ENCODE measurements around the gene DAP.
"Not testable (repeated sequence)": the region's sequence is repeated elsewhere in the genome, so short reads cannot be mapped to it uniquely, and the experiment has no call there.

Gene DAP

DNA sequence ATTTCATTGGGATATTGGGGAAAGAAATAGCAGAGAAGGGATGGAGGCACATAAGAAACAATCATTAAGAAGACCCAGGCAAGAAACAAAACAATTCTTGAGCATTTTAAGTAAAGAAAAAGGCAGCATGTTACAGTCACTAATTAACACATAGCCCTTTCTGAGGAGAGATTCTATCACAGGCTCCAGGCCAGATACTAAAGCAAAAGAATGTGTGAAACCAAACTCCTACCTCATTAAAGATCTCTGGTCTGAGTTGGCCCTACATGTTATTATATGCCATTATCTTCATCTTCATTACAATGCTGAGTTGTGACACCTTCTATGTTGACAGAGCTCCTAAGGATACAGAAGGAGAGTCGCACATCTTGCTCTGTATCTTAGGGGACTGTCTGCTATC, 37.5 kb downstream of the DAP start:
- H2AFZ ChIP-seq (ENCODE audit: insufficient read depth, low read length, poor library complexity), result no peak overlapping the region
- H2BK120ac ChIP-seq (ENCODE audit: insufficient read depth, low read length, poor library complexity), result no peak overlapping the region
- no peaks in the 10 kb centered on the region for H3K79me2 ChIP-seq (ENCODE audit: control insufficient read depth, insufficient read depth, low read length, poor library complexity)
- H3K4ac ChIP-seq (ENCODE audit: low read depth, low read length), result no peak overlapping the region
- no peak overlapping the region for H3K4me3 ChIP-seq (ENCODE audit: low read depth, low read length)
- H3K4me2 ChIP-seq (ENCODE audit: low read length), result no peak overlapping the region
- no peak overlapping the region for H2BK12ac ChIP-seq (ENCODE audit: low read length)
- H3K14ac ChIP-seq (ENCODE audit: low read length), result no peak overlapping the region
- WGBS (ENCODE audit: extremely low coverage, insufficient coverage, insufficient read length), result no CpG with 5 or more reads among the region's 1 CpG
- H3K27ac ChIP-seq (ENCODE audit: low read depth, low read length), result no peak overlapping the region
- H2BK5ac ChIP-seq (ENCODE audit: low read depth, low read length, poor library complexity), result no peak overlapping the region
- DNase-seq, result no peak
- H3K18ac ChIP-seq (ENCODE audit: low read length), result no peak overlapping the region
- H3K4me1 ChIP-seq (ENCODE audit: control insufficient read depth in 1 of 2, insufficient read depth in 2 of 2, low read length in 2 of 2), result peaks cover 0 to 8% of the 10 kb centered on the region in 2 experiments
- H3K79me1 ChIP-seq (ENCODE audit: low read length), result no peaks in the 10 kb centered on the region
- H4K8ac ChIP-seq (ENCODE audit: low read depth, low read length), result no peak overlapping the region
- peaks cover 19 to 44% of the 10 kb centered on the region in 2 experiments for H3K36me3 ChIP-seq (ENCODE audit: control insufficient read depth in 1 of 2, insufficient read depth in 2 of 2, low read length in 2 of 2)
- H3K23ac ChIP-seq (ENCODE audit: low read length), result no peak overlapping the region
- H3K27me3 ChIP-seq (ENCODE audit: insufficient read depth, low read length), result no peaks in the 10 kb centered on the region
- H4K12ac ChIP-seq (ENCODE audit: low read depth, low read length), result no peak overlapping the region
- H4K91ac ChIP-seq (ENCODE audit: low read depth, low read length), result no peak overlapping the region
- H2AK5ac ChIP-seq (ENCODE audit: low read length), result no peak overlapping the region
- H3K9ac ChIP-seq (ENCODE audit: low read length), result no peak overlapping the region
- no peaks in the 10 kb centered on the region for H3K9me3 ChIP-seq (ENCODE audit: insufficient read depth, low read depth, low read length)

DNA sequence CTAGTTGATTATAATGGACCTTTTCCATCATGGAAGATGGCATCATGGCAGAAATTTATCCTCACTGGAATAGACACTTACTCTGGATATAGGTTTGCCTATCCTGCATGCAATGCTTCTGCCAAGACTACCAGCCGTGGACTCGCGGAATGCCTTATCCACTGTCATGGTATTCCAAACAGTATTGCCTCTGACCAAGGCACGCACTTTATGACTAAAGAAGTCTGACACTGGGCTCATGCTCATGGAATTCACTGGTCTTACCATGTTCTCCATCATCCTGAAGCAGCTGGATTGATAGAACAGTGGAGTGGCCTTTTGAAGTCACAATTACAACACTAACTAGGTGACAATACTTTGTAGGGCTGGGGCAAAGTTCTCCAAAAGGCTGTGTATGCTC, 40.3 kb downstream of the DAP start:
- WGBS (ENCODE audit: extremely low coverage, insufficient coverage, insufficient read length), result no CpG with 5 or more reads among the region's 4 CpGs

DNA sequence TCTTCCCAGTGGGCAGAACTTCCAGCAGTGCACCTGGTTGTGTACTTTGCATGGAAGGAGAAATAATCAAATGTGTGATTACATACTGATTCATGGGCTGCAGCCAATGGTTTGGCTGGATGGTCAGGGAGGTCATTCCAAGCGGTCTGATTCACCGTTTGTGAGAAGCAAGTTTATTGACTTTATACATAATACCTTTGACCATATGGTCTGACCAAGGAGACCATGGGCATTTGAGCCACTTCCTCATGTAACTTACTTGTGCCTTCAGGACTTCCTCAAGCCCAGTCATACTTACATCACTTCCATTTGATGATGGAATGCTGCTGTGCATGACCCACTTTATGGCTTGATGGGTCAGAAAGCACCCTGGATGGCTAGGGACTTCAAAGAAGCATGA, 41.1 kb downstream of the DAP start:
- Histone ChIP-seq H2BK12ac (ENCODE audit: low read length) (no peak overlapping the region), H4K91ac (ENCODE audit: low read depth, low read length) (no peak overlapping the region), H3K23ac (ENCODE audit: low read length) (no peak overlapping the region), H3K27ac (ENCODE audit: low read depth, low read length) (no peak overlapping the region), H3K14ac (ENCODE audit: low read length) (no peak overlapping the region), H4K8ac (ENCODE audit: low read depth, low read length) (no peak overlapping the region), H3K36me3 (ENCODE audit: control insufficient read depth in 1 of 2, insufficient read depth in 2 of 2, low read length in 2 of 2) (peaks cover 18 to 47% of the 10 kb centered on the region in 2 experiments), H2AK5ac (ENCODE audit: low read length) (no peak overlapping the region), H3K9ac (ENCODE audit: low read length) (no peak overlapping the region), H3K4me3 (ENCODE audit: low read depth, low read length) (peak overlapping the region; percentile 5), H3K4me2 (ENCODE audit: low read length) (no peak overlapping the region), H3K18ac (ENCODE audit: low read length) (no peak overlapping the region), H3K4me1 (ENCODE audit: control insufficient read depth in 1 of 2, insufficient read depth in 2 of 2, low read length in 2 of 2) (peaks cover 0 to 4% of the 10 kb centered on the region in 2 experiments), H4K12ac (ENCODE audit: low read depth, low read length) (no peak overlapping the region), H3K79me2 (ENCODE audit: control insufficient read depth, insufficient read depth, low read length, poor library complexity) (no peaks in the 10 kb centered on the region), H2BK5ac (ENCODE audit: low read depth, low read length, poor library complexity) (no peak overlapping the region), H3K4ac (ENCODE audit: low read depth, low read length) (no peak overlapping the region), H2AFZ (ENCODE audit: insufficient read depth, low read length, poor library complexity) (no peak overlapping the region), H3K79me1 (ENCODE audit: low read length) (no peaks in the 10 kb centered on the region), H3K9me3 (ENCODE audit: insufficient read depth, low read depth, low read length) (peaks cover 1% of the 10 kb centered on the region), H3K27me3 (ENCODE audit: insufficient read depth, low read length) (no peaks in the 10 kb centered on the region), H2BK120ac (ENCODE audit: insufficient read depth, low read length, poor library complexity) (no peak overlapping the region)
- DNase-seq, result no peak
- WGBS (ENCODE audit: extremely low coverage, insufficient coverage, insufficient read length), result no CpG with 5 or more reads among the region's 2 CpGs

More for the DNA sequence above, 40.3 kb downstream of the DAP start:
- H3K79me1 ChIP-seq (ENCODE audit: low read length); H2BK5ac ChIP-seq (ENCODE audit: low read depth, low read length, poor library complexity); H3K18ac ChIP-seq (ENCODE audit: low read length); H4K91ac ChIP-seq (ENCODE audit: low read depth, low read length); H2AK5ac ChIP-seq (ENCODE audit: low read length); H3K4me1 ChIP-seq (ENCODE audit: control insufficient read depth in 1 of 2, insufficient read depth in 2 of 2, low read length in 2 of 2); H3K4me2 ChIP-seq (ENCODE audit: low read length); H4K12ac ChIP-seq (ENCODE audit: low read depth, low read length); H3K4ac ChIP-seq (ENCODE audit: low read depth, low read length); H3K27me3 ChIP-seq (ENCODE audit: insufficient read depth, low read length); H3K9me3 ChIP-seq (ENCODE audit: insufficient read depth, low read depth, low read length); H2AFZ ChIP-seq (ENCODE audit: insufficient read depth, low read length, poor library complexity); H2BK120ac ChIP-seq (ENCODE audit: insufficient read depth, low read length, poor library complexity); H3K4me3 ChIP-seq (ENCODE audit: low read depth, low read length); H3K23ac ChIP-seq (ENCODE audit: low read length); H2BK12ac ChIP-seq (ENCODE audit: low read length); H3K9ac ChIP-seq (ENCODE audit: low read length); H4K8ac ChIP-seq (ENCODE audit: low read depth, low read length); H3K79me2 ChIP-seq (ENCODE audit: control insufficient read depth, insufficient read depth, low read length, poor library complexity); H3K27ac ChIP-seq (ENCODE audit: low read depth, low read length); H3K14ac ChIP-seq (ENCODE audit: low read length): not testable (repeated sequence)
- peaks cover 17 to 43% of the 10 kb centered on the region in 2 experiments for H3K36me3 ChIP-seq (ENCODE audit: control insufficient read depth in 1 of 2, insufficient read depth in 2 of 2, low read length in 2 of 2)
- DNase-seq, result peak; percentile 66 to 84

DNA sequence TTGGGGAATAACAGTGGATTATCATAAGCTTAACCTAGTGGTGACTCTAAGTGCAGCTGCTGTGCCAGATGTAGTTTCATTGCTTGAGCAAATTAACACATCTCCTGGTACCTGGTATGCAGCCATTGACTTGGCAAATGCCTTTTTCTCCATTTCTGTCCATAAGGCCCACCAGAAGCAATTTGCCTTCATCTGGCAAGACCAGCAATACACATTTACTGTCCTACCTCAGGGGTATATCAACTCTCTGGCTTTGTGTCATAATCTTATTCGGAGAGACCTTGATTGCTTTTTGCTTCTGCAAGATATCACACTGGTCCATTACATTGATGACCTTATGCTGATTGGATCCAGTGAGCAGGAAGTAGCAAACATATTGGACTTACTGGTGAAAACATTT, 42.4 kb downstream of the DAP start:
- DNase-seq; H2BK5ac ChIP-seq (ENCODE audit: low read depth, low read length, poor library complexity); H3K9ac ChIP-seq (ENCODE audit: low read length); H3K27me3 ChIP-seq (ENCODE audit: insufficient read depth, low read length); H3K4me1 ChIP-seq (ENCODE audit: control insufficient read depth in 1 of 2, insufficient read depth in 2 of 2, low read length in 2 of 2); H3K14ac ChIP-seq (ENCODE audit: low read length); H2BK12ac ChIP-seq (ENCODE audit: low read length); H3K9me3 ChIP-seq (ENCODE audit: insufficient read depth, low read depth, low read length); H3K23ac ChIP-seq (ENCODE audit: low read length); H3K4me3 ChIP-seq (ENCODE audit: low read depth, low read length); H3K27ac ChIP-seq (ENCODE audit: low read depth, low read length); H4K12ac ChIP-seq (ENCODE audit: low read depth, low read length); H3K18ac ChIP-seq (ENCODE audit: low read length); H4K91ac ChIP-seq (ENCODE audit: low read depth, low read length); H3K4me2 ChIP-seq (ENCODE audit: low read length); H2AK5ac ChIP-seq (ENCODE audit: low read length); H2AFZ ChIP-seq (ENCODE audit: insufficient read depth, low read length, poor library complexity); H3K79me2 ChIP-seq (ENCODE audit: control insufficient read depth, insufficient read depth, low read length, poor library complexity); H3K79me1 ChIP-seq (ENCODE audit: low read length); H4K8ac ChIP-seq (ENCODE audit: low read depth, low read length); H2BK120ac ChIP-seq (ENCODE audit: insufficient read depth, low read length, poor library complexity); H3K4ac ChIP-seq (ENCODE audit: low read depth, low read length): not testable (repeated sequence)
- peaks cover 18 to 47% of the 10 kb centered on the region in 2 experiments for H3K36me3 ChIP-seq (ENCODE audit: control insufficient read depth in 1 of 2, insufficient read depth in 2 of 2, low read length in 2 of 2)
- no CpG with 5 or more reads among the region's 1 CpG for WGBS (ENCODE audit: extremely low coverage, insufficient coverage, insufficient read length)

All from trophoblast cell (in vitro differentiated cells and primary cell).